GM12801 (cell line): ENCODE measurements around the gene VPS37C.

Source experiments
- CTCF ChIP-seq: IDR thresholded peaks from one replicate; pipeline ENCODE4 v1.5.1; 2011; ENCODE audit warnings: control low read depth; ENCODE audit not compliant: insufficient read length; ENCODE audit errors: extremely low read depth

VPS37C gene

GRCh38 chr11:61160487-61161189 lies 588 bp downstream of the VPS37C start:
- no peak for TF ChIP-seq CTCF

DNA sequence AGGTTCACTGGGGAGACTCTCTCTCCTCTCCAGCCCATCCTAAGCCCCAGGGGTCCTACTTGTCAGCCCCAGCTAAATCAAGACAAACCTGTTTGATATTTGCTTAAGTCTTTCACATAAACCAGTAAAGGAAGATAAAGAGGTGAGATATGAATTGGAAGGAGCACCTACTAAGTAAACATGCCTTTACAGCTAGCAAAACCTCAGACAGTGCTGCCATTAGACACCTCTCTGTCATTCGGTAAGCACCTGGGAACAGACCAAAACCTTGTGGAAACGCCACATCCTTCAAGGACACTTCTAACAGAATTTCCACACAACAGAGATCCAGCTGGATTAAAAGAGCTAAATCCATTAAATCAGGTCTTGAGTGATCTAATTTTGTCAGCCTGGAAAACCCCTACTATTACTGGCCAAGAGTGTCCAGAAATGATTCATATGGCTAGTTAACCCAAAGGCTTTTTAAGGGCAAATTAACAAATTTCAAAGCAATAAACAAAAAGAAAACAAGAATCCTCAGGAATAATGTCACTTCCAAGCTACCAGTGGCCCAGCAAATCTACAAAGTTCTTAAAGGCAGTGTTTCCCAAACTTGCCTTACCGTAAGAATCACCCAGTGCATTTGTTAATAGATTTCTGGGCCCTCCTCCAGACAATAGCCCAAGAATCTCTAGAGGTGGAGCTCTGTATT lies 2.4 kb downstream of the VPS37C start:
- no peak for TF ChIP-seq CTCF

GRCh38 chr11:61157743-61158142 lies 3.5 kb downstream of the VPS37C start:
- no peak for TF ChIP-seq CTCF

DNA sequence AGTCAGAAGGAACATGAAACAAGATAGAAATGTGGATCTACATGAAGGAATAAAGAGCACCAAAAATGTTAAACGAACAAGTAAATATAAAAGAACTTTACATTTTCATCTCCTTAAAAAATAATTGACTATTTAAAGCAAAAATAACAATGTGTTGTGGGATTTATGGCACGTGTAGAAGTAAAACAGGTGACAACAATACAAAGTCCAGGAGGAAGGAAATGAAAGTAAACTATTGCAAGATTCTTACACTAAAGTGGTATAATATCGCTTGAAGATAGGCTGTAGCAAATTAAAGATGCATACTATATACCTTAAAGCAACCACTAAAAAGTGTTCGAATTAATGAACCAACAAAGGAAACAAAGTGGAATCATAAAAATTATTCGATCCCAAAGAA lies 5.5 kb downstream of the VPS37C start:
- no peak for TF ChIP-seq CTCF

- TF ChIP-seq CTCF: no peak
Measured at GRCh38 chr11:61155312-61155711, 5.9 kb downstream of the VPS37C start.

GRCh38 chr11:61154528-61154927 lies 6.7 kb downstream of the VPS37C start:
- TF ChIP-seq CTCF: no peak

DNA sequence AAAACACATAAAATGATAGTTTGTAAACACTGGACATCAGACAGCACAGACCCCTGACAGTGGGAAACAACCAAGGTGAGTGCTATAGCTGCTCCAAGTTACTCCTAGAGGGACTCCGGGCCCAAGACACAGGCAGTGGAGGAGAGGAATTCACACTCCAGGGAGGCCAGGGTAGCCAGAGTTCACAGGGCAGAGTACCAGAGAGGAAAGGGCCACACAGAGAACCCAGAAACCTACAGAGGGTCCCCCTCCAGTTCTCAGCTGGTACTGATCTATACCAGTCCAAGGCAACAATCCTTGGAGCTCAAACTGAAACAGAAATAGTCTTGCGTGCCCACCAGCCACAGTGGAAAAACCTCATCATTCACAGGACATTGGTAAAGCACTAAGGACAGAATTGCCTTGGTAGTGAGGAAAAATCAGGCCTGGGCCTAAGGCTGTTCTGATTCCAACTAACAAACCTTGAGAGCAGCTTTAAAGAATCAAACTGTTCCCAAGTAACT lies 7.6 kb downstream of the VPS37C start:
- TF ChIP-seq CTCF: no peak
